ENCODE measurements around the gene PLEKHA3. TPM values are rescaled to one million over a fixed set of nuclear protein-coding genes. Genes with fewer than 3 reads are reported as not detected.

PLEKHA3 gene
- total RNA-seq, 1 experiment from 2014 or later: 12.4 TPM

DNA sequence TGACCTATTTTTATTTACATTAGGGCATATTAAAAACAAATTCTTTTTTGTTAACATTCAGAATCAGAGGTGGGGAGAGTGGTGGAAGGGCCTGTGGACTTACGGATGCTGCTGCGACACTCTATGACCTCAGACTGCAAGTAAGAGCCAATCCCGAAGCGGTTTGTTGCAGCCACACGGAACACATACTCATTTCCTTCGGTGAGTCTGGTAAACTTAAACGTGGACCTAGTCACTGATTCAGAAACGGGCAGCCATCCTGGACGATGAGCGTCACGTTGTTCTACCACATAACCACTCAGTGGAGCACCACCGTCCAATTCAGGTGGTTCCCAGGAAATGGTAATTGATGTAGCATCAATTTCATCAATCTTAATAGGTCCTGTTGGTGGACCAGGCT, 61.9 kb downstream of the PLEKHA3 start:
- DNase-seq (ENCODE audit: low read depth, low spot score): no peak
- in situ Hi-C loops (cut with HindIII; ENCODE audit: low pct_unique_long_range_greater_than_20kb, low sequenced_read_pairs): no loop called here

GRCh38 chr2:178542569-178542968, 62.3 kb downstream of the PLEKHA3 start:
- in situ Hi-C loops (cut with HindIII; ENCODE audit: low pct_unique_long_range_greater_than_20kb, low sequenced_read_pairs): no loop called here
- DNase-seq (ENCODE audit: low read depth, low spot score): no peak

DNA sequence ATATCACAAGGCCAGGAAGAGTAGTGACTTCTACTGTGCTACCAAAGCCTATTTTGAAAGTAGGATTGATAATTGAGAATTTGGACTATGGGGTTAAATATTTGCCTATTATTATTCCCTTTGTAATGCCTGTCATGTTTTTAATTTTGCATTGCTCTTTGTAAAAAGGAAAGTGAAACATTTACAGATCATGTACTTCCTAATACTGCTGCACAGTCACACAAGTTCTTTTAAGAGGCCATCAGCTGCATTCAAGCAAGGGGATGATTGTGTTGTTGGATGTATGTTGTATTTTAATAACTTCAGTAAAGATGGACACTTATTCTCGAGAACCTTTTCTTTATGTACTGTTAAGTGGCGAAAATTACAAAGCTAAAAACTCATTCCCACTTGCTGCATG, 70.1 kb downstream of the PLEKHA3 start:
- no peak for DNase-seq (ENCODE audit: low read depth, low spot score)
- in situ Hi-C loops (cut with HindIII; ENCODE audit: low pct_unique_long_range_greater_than_20kb, low sequenced_read_pairs): no loop called here

DNA sequence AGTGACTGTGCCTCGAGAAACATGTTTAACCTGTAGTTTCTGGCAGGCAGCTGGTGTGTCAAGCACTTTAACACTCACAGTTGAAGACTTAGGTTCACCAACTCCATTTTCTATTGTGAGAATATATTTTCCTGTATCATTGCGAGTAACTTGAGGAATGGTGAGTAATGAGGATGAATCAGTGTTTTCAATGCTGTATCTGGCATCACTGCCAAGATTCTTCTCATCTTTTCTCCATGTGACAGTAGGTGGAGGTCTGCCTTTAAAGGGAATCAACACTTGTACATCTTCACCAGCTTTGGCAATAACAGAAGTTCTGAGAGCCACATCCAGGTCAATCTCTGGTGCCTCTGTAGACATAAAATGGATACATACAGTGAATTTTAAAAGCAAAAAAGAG, 72.8 kb downstream of the PLEKHA3 start:
- in situ Hi-C loops (cut with HindIII; ENCODE audit: low pct_unique_long_range_greater_than_20kb, low sequenced_read_pairs): no loop called here
- no peak for DNase-seq (ENCODE audit: low read depth, low spot score)

Other genes with a start within 250 kb of the PLEKHA3 start
- gene PRKRA, start 29.3 kb upstream of the PLEKHA3 start, total RNA-seq (2014; rRNA removed; shearing (Covaris generic)): 32.3 and 39.4 TPM in 2 replicates
- 0.34 and 0.56 TPM in 2 replicates for gene PJVK, start 29.1 kb upstream of the PLEKHA3 start, total RNA-seq (2014; rRNA removed; shearing (Covaris generic))
- gene FKBP7, start 1.9 kb upstream of the PLEKHA3 start, total RNA-seq (2014; rRNA removed; shearing (Covaris generic)): 31.2 and 33.5 TPM in 2 replicates

All from SK-MEL-5 (cell line).